Lower leg skin (tissue), 3 donors: ENCODE results near the gene PRM3.

Experiments used
- CTCF ChIP-seq, 3 donors: fragments of 450-650 bp; IDR thresholded peaks; one replicate each; pipeline ENCODE4 v1.5.1; 2016; ENCODE audit warnings: antibody characterized with exemption in 3 of 3, mild to moderate bottlenecking in 3 of 3, moderate library complexity in 2 of 3
- POLR2A ChIP-seq, 2 donors: fragments of 450-650 bp; IDR thresholded peaks; one replicate each; pipeline ENCODE4 v1.6.1; 2016 to 2017; ENCODE audit warnings: antibody characterized with exemption in 2 of 2, mild to moderate bottlenecking in 1 of 2, moderate library complexity in 1 of 2

DNA sequence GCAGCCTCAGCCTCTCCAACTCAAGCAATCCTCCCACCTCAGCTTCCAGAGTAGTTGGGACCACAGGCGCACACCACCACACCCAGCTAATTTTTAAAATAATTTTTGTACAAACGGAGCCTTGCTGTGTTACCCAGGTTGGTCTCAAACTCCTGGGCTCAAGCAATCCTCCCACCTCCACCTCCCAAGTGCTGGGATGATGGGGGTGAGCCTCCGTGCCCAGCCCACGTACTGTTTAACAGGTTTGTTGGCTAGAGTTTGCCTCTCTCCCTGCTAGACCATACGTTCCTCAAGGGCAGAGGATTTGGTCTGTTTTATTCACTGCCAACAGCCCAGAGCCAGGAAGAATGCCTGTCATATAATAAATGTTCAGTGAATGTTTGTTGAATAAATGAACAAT lies 44.0 kb downstream of the PRM3 start:
- TF ChIP-seq POLR2A (IDR thresholded peaks at IDR 0.05), result no peak
- no peak for TF ChIP-seq CTCF (IDR thresholded peaks at IDR 0.05)
